OCI-LY7 (cell line): ENCODE data around the gene MCCC1. TPM values are rescaled to one million over a fixed set of nuclear protein-coding genes. Genes with fewer than 3 reads are reported as not detected.

Source experiments
- BruUV-seq: library from RNA; stranded (reverse); fragments of 400-500 nt; replicated peaks from 2 replicates; lab custom pipeline; 2021; lab: Mats Ljungman, UMichigan
- CTCF ChIA-PET: fragments of 300-600 bp; sonication (Branson Sonifier 250); formaldehyde crosslinking; loops from one replicate; lab custom pipeline; 2022; ENCODE audit warnings: antibody characterized with exemption; ENCODE audit not compliant: unreplicated experiment; lab: Charles Lee
- POLR2A ChIA-PET: fragments of 300-600 bp; sonication (Branson Sonifier 250); formaldehyde crosslinking; loops from one replicate; lab custom pipeline; 2022; ENCODE audit warnings: antibody characterized with exemption; lab: Charles Lee
- DNase-seq: peaks from one replicate; pipeline ENCODE4 v3.0.0-alpha.2; 2015; ENCODE audit warnings: low spot score
- H2AFZ ChIP-seq: fragments of 200-600 bp; sonication (generic), shearing (Covaris generic); 2 replicates; pipeline ENCODE4 v1.6.1; 2014; ENCODE audit warnings: mild to moderate bottlenecking, antibody characterized with exemption, low read length, moderate library complexity
- H3K27ac ChIP-seq: fragments of 200-600 bp; sonication (generic); 2 replicates; pipeline ENCODE4 v1.5.1; 2014; ENCODE audit warnings: mixed run types, low read depth, mild to moderate bottlenecking, moderate library complexity, low read length, inconsistent platforms; ENCODE audit not compliant: poor library complexity, severe bottlenecking
- H3K36me3 ChIP-seq: fragments of 200-600 bp; sonication (generic); 2 replicates; pipeline ENCODE4 v1.6.1; 2014; ENCODE audit warnings: mild to moderate bottlenecking, antibody characterized with exemption, low read length, moderate library complexity, mixed read lengths; ENCODE audit not compliant: insufficient read depth
- H3K4me1 ChIP-seq: fragments of 200-600 bp; sonication (generic); 2 replicates; pipeline ENCODE4 v1.5.1; 2014; ENCODE audit warnings: mild to moderate bottlenecking, low read length; ENCODE audit not compliant: insufficient read depth, poor library complexity, severe bottlenecking
- H3K4me2 ChIP-seq: fragments of 200-600 bp; sonication (generic); 2 replicates; pipeline ENCODE4 v1.6.1; 2014; ENCODE audit warnings: mild to moderate bottlenecking, low read length
- H3K4me3 ChIP-seq: fragments of 200-600 bp; sonication (generic); 2 replicates; pipeline ENCODE4 v1.5.1; 2014; ENCODE audit warnings: mild to moderate bottlenecking, low read depth, low read length; ENCODE audit not compliant: poor library complexity, severe bottlenecking
- H3K79me2 ChIP-seq: fragments of 200-600 bp; sonication (generic); 2 replicates; pipeline ENCODE4 v1.6.1; 2016; ENCODE audit warnings: low read depth, mild to moderate bottlenecking, low read length, moderate library complexity, mixed read lengths; ENCODE audit not compliant: insufficient read depth
- H3K9me2 ChIP-seq: fragments of 200-600 bp; sonication (generic); 2 replicates; pipeline ENCODE4 v1.6.1; 2016; ENCODE audit warnings: mild to moderate bottlenecking, low read length, mixed read lengths; ENCODE audit not compliant: insufficient read depth
- H3K9me3 ChIP-seq: fragments of 200-600 bp; sonication (generic); 2 replicates; pipeline ENCODE4 v1.6.1; 2014; ENCODE audit warnings: mild to moderate bottlenecking, mixed run types, low read length, mixed read lengths
- H4K20me1 ChIP-seq: fragments of 200-600 bp; sonication (generic); 2 replicates; pipeline ENCODE4 v1.6.1; 2014; ENCODE audit warnings: mild to moderate bottlenecking, antibody characterized with exemption, low read length, moderate library complexity, mixed read lengths; ENCODE audit not compliant: insufficient read depth
- CTCF ChIP-seq: fragments of 200-600 bp; sonication (generic); conservative IDR thresholded peaks from 2 replicates; pipeline ENCODE4 v1.5.1; 2014; ENCODE audit warnings: mild to moderate bottlenecking, antibody characterized with exemption, low read length, moderate library complexity, mixed read lengths
- EZH2phosphoT487 ChIP-seq: fragments of 200-600 bp; sonication (generic); IDR thresholded peaks from 2 replicates; pipeline ENCODE4 v1.6.1; 2018; ENCODE audit warnings: low read depth, borderline replicate concordance, mild to moderate bottlenecking, mixed run types, antibody characterized with exemption, low read length, moderate library complexity, mixed read lengths
- intact Hi-C: fragments of 100-400 bp; cut with micrococcal nuclease; formaldehyde crosslinking; loops from one replicate; pipeline ENCODE4 v1.10.0; 2022; ENCODE audit not compliant: unreplicated experiment
- total RNA-seq, 2 experiments: library from RNA; depleted of rRNA in 1 of 2; stranded (reverse); fragments of >200 nt in 1 of 2; shearing (Covaris generic) in 1 of 2; gene quantifications; 2 replicates each; pipeline ENCODE4 v1.2.3, GENCODE V29; 2014 to 2022

The MCCC1 gene
- total RNA-seq, 2 experiments from 2014 or later = 29.9 to 57.5 TPM

DNA sequence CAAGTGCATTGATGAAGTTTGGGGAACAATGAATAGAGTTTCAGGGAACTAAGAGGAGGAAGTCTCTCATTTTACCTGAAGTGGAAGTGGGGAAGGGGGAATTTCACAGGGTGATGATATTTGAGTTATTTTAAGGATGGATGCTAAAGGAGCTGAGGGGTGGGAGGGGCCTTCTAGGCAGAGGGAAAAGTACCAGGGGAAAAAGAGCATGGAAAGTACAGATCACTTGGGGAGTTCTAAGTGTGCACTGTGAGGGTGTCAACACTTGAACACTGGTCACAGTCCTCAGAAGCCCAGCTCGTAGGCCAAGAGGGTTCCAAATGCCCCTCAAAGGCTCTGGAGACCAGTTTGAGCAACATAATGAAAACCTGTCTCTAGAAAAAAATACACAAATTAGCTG lies 45.1 kb upstream of the MCCC1 start:
- H3K79me2 ChIP-seq = no peaks in the 10 kb centered on the region
- TF ChIP-seq CTCF (no peak), EZH2phosphoT487 (no peak)
- H3K9me2 ChIP-seq = no peaks in the 10 kb centered on the region
- no peak overlapping the region for H3K4me2 ChIP-seq
- no peaks in the 10 kb centered on the region for H4K20me1 ChIP-seq
- CTCF ChIA-PET = no interaction called here
- no peak overlapping the region for H2AFZ ChIP-seq
- H3K36me3 ChIP-seq = no peaks in the 10 kb centered on the region
- H3K4me1 ChIP-seq = peaks cover 4% of the 10 kb centered on the region
- intact Hi-C loops = no loop called here
- H3K9me3 ChIP-seq = no peaks in the 10 kb centered on the region
- BruUV-seq = no TSS peak
- no peak overlapping the region for H3K27ac ChIP-seq
- no peak for DNase-seq
- no peak overlapping the region for H3K4me3 ChIP-seq
- POLR2A ChIA-PET = no interaction called here

GRCh38 chr3:183142199-183142598 lies 42.9 kb upstream of the MCCC1 start:
- Histone ChIP-seq H3K9me2 (no peaks in the 10 kb centered on the region), H3K4me2 (no peak overlapping the region), H3K27ac (no peak overlapping the region), H3K79me2 (no peaks in the 10 kb centered on the region), H3K4me3 (no peak overlapping the region), H4K20me1 (no peaks in the 10 kb centered on the region), H3K9me3 (no peaks in the 10 kb centered on the region), H3K36me3 (no peaks in the 10 kb centered on the region), H3K4me1 (peaks cover 4% of the 10 kb centered on the region), H2AFZ (no peak overlapping the region)
- BruUV-seq = no TSS peak
- POLR2A ChIA-PET = no interaction called here
- intact Hi-C loops = no loop called here
- DNase-seq = no peak
- CTCF ChIA-PET = interaction anchor here (0.5 kb wide), 1 partner anchor 101 kb away, joined by 5 read pairs; no protein-coding TSS in a partner anchor
- TF ChIP-seq CTCF = no peak
- TF ChIP-seq EZH2phosphoT487 = no peak

GRCh38 chr3:183134844-183135243 lies 35.5 kb upstream of the MCCC1 start:
- Histone ChIP-seq H3K36me3 (no peaks in the 10 kb centered on the region), H3K79me2 (no peaks in the 10 kb centered on the region), H3K4me1 (no peaks in the 10 kb centered on the region), H3K27ac (no peak overlapping the region), H3K4me2 (no peak overlapping the region), H2AFZ (no peak overlapping the region; the same call in 1 of the 2 replicates), H3K9me3 (no peaks in the 10 kb centered on the region), H3K4me3 (no peak overlapping the region), H3K9me2 (no peaks in the 10 kb centered on the region), H4K20me1 (no peaks in the 10 kb centered on the region)
- TF ChIP-seq CTCF (no peak), EZH2phosphoT487 (no peak)
- BruUV-seq = no TSS peak
- ChIA-PET POLR2A (interaction anchor here (0.6 to 1.0 kb wide), 2 partner anchors 17 to 42 kb away, joined by 3 read pairs; no protein-coding TSS in a partner anchor), CTCF (no interaction called here)
- DNase-seq = no peak
- intact Hi-C loops = no loop called here
